IMR-90 (cell line): ENCODE measurements around the gene GPRC5B. TPM values are rescaled to one million over a fixed set of nuclear protein-coding genes. Genes with fewer than 3 reads are reported as not detected.
A peak's percentile ranks its signal among the peaks of the same experiment; 100 is the strongest.

Source experiments
- ATAC-seq: fragments of 200-7000 bp; cut with Tn5 transposase; 2 replicates; pipeline ENCODE4 v1.9.1; 2020; ENCODE audit warnings: low read depth, mild to moderate bottlenecking, moderate library complexity
- BruUV-seq: library from RNA; stranded (reverse); fragments of 400-500 nt; replicated peaks from 2 replicates; lab custom pipeline; 2021; lab: Mats Ljungman, UMichigan
- CTCF ChIA-PET: fragments of 300-600 bp; formaldehyde crosslinking; extraction: SDS; loops from one replicate; lab custom pipeline; 2021; ENCODE audit warnings: antibody characterized with exemption; lab: Yijun Ruan, JAX
- POLR2A ChIA-PET: fragments of 300-600 bp; sonication (Branson Sonifier 250); formaldehyde crosslinking; loops from one replicate; lab custom pipeline; 2022; ENCODE audit warnings: antibody characterized with exemption; ENCODE audit not compliant: unreplicated experiment; lab: Charles Lee
- DNase-seq: peaks from one replicate; pipeline ENCODE4 v3.0.0; 2013
- H2AFZ ChIP-seq: replicated peaks from 2 replicates; pipeline ENCODE3; 2013; ENCODE audit warnings: low read length, mild to moderate bottlenecking; ENCODE audit not compliant: poor library complexity
- H2AK5ac ChIP-seq: 2 replicates; pipeline ENCODE4 v1.6.1; 2013; ENCODE audit warnings: low read depth, low read length, inconsistent platforms
- H2AK9ac ChIP-seq: replicated peaks from 2 replicates; pipeline ENCODE3; 2013; ENCODE audit warnings: mild to moderate bottlenecking, low read depth, low read length, moderate library complexity; ENCODE audit not compliant: poor library complexity
- H2BK120ac ChIP-seq: 2 replicates; pipeline ENCODE4 v1.6.1; 2013; ENCODE audit warnings: low read depth, low read length, inconsistent platforms
- H2BK15ac ChIP-seq: 3 replicates; pipeline ENCODE4 v1.6.1; 2013; ENCODE audit warnings: low read depth, low read length, inconsistent platforms
- H2BK20ac ChIP-seq: 2 replicates; pipeline ENCODE4 v1.6.1; 2013; ENCODE audit warnings: low read depth, mild to moderate bottlenecking, inconsistent platforms, low read length, moderate library complexity
- H2BK5ac ChIP-seq: 2 replicates; pipeline ENCODE4 v1.6.1; 2013; ENCODE audit warnings: mild to moderate bottlenecking, low read depth, low read length, inconsistent platforms; ENCODE audit not compliant: poor library complexity, severe bottlenecking
- H3K14ac ChIP-seq: replicated peaks from 2 replicates; pipeline ENCODE4 v1.6.1; 2013; ENCODE audit warnings: low read depth, low read length, inconsistent platforms
- H3K18ac ChIP-seq: 2 replicates; pipeline ENCODE4 v1.6.1; 2013; ENCODE audit warnings: low read depth, low read length, control low read depth
- H3K23ac ChIP-seq: 2 replicates; pipeline ENCODE4 v1.6.1; 2013; ENCODE audit warnings: low read depth, low read length, inconsistent platforms
- H3K27ac ChIP-seq: 2 replicates; pipeline ENCODE4 v1.5.1; 2013; ENCODE audit warnings: mild to moderate bottlenecking, control low read depth, low read length; ENCODE audit not compliant: insufficient read depth
- H3K27me3 ChIP-seq: 2 replicates; pipeline ENCODE4 v1.6.1; 2013; ENCODE audit warnings: low read length; ENCODE audit not compliant: control insufficient read depth, insufficient read depth
- H3K36me3 ChIP-seq: 2 replicates; pipeline ENCODE4 v1.6.1; 2013; ENCODE audit warnings: low read length, mixed read lengths; ENCODE audit not compliant: control insufficient read depth, insufficient read depth
- H3K4ac ChIP-seq: 2 replicates; pipeline ENCODE4 v1.6.1; 2013; ENCODE audit warnings: low read depth, low read length, inconsistent platforms
- H3K4me1 ChIP-seq: 2 replicates; pipeline ENCODE4 v1.6.1; 2013; ENCODE audit warnings: low read length, mixed read lengths; ENCODE audit not compliant: control insufficient read depth, insufficient read depth
- H3K4me2 ChIP-seq: 2 replicates; pipeline ENCODE4 v1.6.1; 2013; ENCODE audit warnings: low read depth, mild to moderate bottlenecking, control low read depth, low read length, moderate library complexity
- H3K4me3 ChIP-seq: 2 replicates; pipeline ENCODE4 v1.5.1; 2013; ENCODE audit warnings: low read depth, mild to moderate bottlenecking, control low read depth, low read length, moderate library complexity; ENCODE audit not compliant: insufficient read depth
- H3K56ac ChIP-seq: 2 replicates; pipeline ENCODE4 v1.6.1; 2013; ENCODE audit warnings: low read length, inconsistent platforms; ENCODE audit not compliant: insufficient read depth; ENCODE audit errors: extremely low read depth
- H3K79me1 ChIP-seq, 2 experiments: 2 replicates each; pipeline ENCODE4 v1.6.1; 2013; ENCODE audit warnings: low read length in 2 of 2, inconsistent platforms in 1 of 2, low read depth in 1 of 2
- H3K9ac ChIP-seq: 2 replicates; pipeline ENCODE4 v1.6.1; 2013; ENCODE audit warnings: low read depth, low read length, control low read depth
- H3K9me1 ChIP-seq: 2 replicates; pipeline ENCODE4 v1.6.1; 2013; ENCODE audit warnings: low read length, inconsistent platforms; ENCODE audit not compliant: insufficient read depth
- H3K9me3 ChIP-seq: 2 replicates; pipeline ENCODE4 v1.6.1; 2013; ENCODE audit warnings: low read length; ENCODE audit not compliant: control insufficient read depth, insufficient read depth
- H4K20me1 ChIP-seq: 2 replicates; pipeline ENCODE4 v1.6.1; 2013; ENCODE audit warnings: low read length, inconsistent platforms; ENCODE audit not compliant: insufficient read depth
- H4K5ac ChIP-seq: 2 replicates; pipeline ENCODE4 v1.6.1; 2013; ENCODE audit warnings: mild to moderate bottlenecking, low read depth, low read length, control low read depth
- H4K8ac ChIP-seq, 2 experiments: 2 replicates each; pipeline ENCODE4 v1.6.1; 2013; ENCODE audit warnings: low read depth in 2 of 2, low read length in 2 of 2, control low read depth in 1 of 2, inconsistent platforms in 1 of 2
- H4K91ac ChIP-seq: 2 replicates; pipeline ENCODE4 v1.6.1; 2013; ENCODE audit warnings: low read depth, low read length, inconsistent platforms; ENCODE audit not compliant: insufficient read depth
- CEBPB ChIP-seq: IDR thresholded peaks from 2 replicates; pipeline ENCODE4 v1.6.1; 2012; ENCODE audit warnings: low read depth, low read length, improper control_type of control experiment
- POLR2A ChIP-seq: IDR thresholded peaks from 2 replicates; pipeline ENCODE4 v1.6.1; 2012; ENCODE audit warnings: mild to moderate bottlenecking, low read depth, low read length
- RCOR1 ChIP-seq: IDR thresholded peaks from 2 replicates; pipeline ENCODE4 v1.6.1; 2012; ENCODE audit warnings: mild to moderate bottlenecking, low read length, improper control_type of control experiment; ENCODE audit not compliant: insufficient replicate concordance
- WGBS, 2 experiments: methylation state at CpG; one replicate each; pipeline versions ENCODE4 v1.1.5 to v1.1.7; 2013; ENCODE audit warnings: missing lambda C conversion rate in 2 of 2; ENCODE audit not compliant: insufficient read length in 1 of 2; ENCODE audit errors: extremely low coverage in 2 of 2; 5-methylcytosine and 5-hydroxymethylcytosine counted together
- dilution Hi-C: fragments of 300-500 bp; cut with HindIII; formaldehyde crosslinking; loops from one replicate; pipeline ENCODE4 v1.14.3; 2018; ENCODE audit warnings: low sequenced_read_pairs; ENCODE audit not compliant: unreplicated experiment
- in situ Hi-C: fragments of 300-500 bp; cut with MboI; formaldehyde crosslinking; loops from 3 replicates; pipeline ENCODE4 v1.14.3; 2019; ENCODE audit warnings: low sequenced_read_pairs, inconsistent platforms, mixed read lengths
- intact Hi-C: fragments of 100-400 bp; cut with micrococcal nuclease; formaldehyde crosslinking; loops from 2 replicates; pipeline ENCODE4 v1.10.0; 2022
- polyA plus RNA-seq, 3 experiments: library from polyadenylated mRNA; depleted of rRNA; stranded (reverse); fragments of >200 nt; gene quantifications; 2 replicates each; pipeline ENCODE4 v1.2.3, GENCODE V29; 2012; ENCODE audit warnings: low replicate concordance in 1 of 3
- total RNA-seq: library from RNA; depleted of rRNA; stranded (reverse); fragments of >200 nt; gene quantifications from 2 replicates; pipeline ENCODE4 v1.2.3, GENCODE V29; 2012
- TF ChIP-seq, protein P1 (sequence below): fragments of 150-350 bp; IDR thresholded peaks from 2 replicates; pipeline ENCODE4 v1.6.1; 2017; ENCODE audit warnings: mild to moderate bottlenecking, antibody characterized with exemption, low read length, low read depth

GPRC5B gene
- total and polyA plus RNA-seq, 2 of the 4 experiments (the other 2 are of a cell fraction), result 2.5 to 8.5 TPM

DNA sequence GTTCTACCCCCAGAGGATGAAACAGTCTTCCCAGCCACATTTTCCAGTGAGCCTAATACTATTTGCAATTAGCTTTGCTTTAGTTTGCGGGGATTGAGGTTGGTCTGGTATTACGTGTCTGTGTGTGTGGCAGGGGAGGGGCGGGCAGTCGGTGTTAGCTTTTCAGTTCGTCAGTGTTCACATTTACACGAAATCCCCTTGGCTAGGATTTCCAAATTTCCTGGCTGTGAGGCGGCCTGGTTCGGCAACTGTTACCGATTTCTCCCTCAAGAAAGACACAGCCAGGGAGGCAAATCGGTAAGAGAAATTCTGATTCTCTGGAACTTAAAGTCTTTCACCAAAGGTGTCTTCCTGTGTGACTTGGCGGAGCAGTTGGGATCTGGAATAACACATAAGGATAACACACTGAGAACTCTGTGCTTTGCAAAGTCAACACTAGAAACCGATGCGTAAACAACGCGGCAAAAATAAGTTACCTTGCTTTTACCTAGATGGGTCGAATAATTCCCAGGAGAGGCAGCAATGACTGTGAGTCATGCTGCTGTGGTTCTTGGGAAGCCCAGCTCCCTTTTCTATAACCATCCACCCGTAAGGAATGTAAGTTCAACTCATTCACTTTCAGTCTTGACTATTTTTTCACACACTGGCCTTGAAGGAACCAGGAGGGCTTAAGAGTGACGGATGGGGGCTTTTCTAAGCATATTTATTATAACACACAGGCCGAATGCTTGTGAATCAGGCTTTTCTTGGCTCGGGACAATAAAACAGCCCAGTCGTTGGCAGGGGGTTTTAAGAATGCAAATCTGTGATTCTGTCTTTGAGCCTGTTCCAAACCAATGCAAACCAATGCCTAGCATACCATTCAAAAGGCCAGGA, 24.2 kb downstream of the GPRC5B start:
- H4K91ac ChIP-seq, result no peak overlapping the region
- H3K27ac ChIP-seq, result no peak overlapping the region
- no peak overlapping the region for H4K8ac ChIP-seq
- peak overlapping the region; percentile 1; the same call in 1 of the 2 replicates for H2BK20ac ChIP-seq
- ChIA-PET CTCF (no interaction called here), POLR2A (no interaction called here)
- H2BK5ac ChIP-seq, result no peak overlapping the region
- no peaks in the 10 kb centered on the region for H4K20me1 ChIP-seq
- dilution Hi-C loops, result no loop called here
- intact Hi-C loops, result no loop called here
- no peak overlapping the region for H3K4ac ChIP-seq
- no peak overlapping the region; the same call in 1 of the 2 replicates for H3K23ac ChIP-seq
- no TSS peak for BruUV-seq
- peak; percentile 81 for DNase-seq
- peak overlapping the region; percentile 36; the same call in 1 of the 2 replicates for H3K4me2 ChIP-seq
- H3K79me1 ChIP-seq, result no peaks in the 10 kb centered on the region
- peak overlapping the region; percentile 15 for H2AK9ac ChIP-seq
- ATAC-seq, result peak; percentile 78
- H3K18ac ChIP-seq, result no peak overlapping the region
- no peak overlapping the region for H3K4me3 ChIP-seq
- H3K9ac ChIP-seq, result no peak overlapping the region
- H3K27me3 ChIP-seq, result no peaks in the 10 kb centered on the region
- TF ChIP-seq POLR2A (no peak), RCOR1 (no peak), CEBPB (no peak)
- TF ChIP-seq, protein P1, sequence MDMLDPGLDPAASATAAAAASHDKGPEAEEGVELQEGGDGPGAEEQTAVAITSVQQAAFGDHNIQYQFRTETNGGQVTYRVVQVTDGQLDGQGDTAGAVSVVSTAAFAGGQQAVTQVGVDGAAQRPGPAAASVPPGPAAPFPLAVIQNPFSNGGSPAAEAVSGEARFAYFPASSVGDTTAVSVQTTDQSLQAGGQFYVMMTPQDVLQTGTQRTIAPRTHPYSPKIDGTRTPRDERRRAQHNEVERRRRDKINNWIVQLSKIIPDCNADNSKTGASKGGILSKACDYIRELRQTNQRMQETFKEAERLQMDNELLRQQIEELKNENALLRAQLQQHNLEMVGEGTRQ, result no peak
- no peak overlapping the region for H2BK15ac ChIP-seq
- H2BK120ac ChIP-seq, result no peak overlapping the region; the same call in 1 of the 2 replicates
- peaks cover 3% of the 10 kb centered on the region; the same call in 1 of the 2 replicates for H3K36me3 ChIP-seq
- H3K9me1 ChIP-seq, result peaks cover 6% of the 10 kb centered on the region; the same call in 1 of the 2 replicates
- no peaks in the 10 kb centered on the region for H3K9me3 ChIP-seq
- no peak overlapping the region for H4K5ac ChIP-seq
- H3K4me1 ChIP-seq, result peaks cover 3% of the 10 kb centered on the region; the same call in 1 of the 2 replicates
- no peak overlapping the region; the same call in 1 of the 2 replicates for H3K14ac ChIP-seq
- 100% methylated on average over 1 of the region's 21 CpGs; no CpG with 5 or more reads in 1 of the 2 experiments for WGBS, 2 experiments
- H2AK5ac ChIP-seq, result no peak overlapping the region; the same call in 1 of the 2 replicates
- in situ Hi-C loops, result no loop called here
- no peak overlapping the region for H3K56ac ChIP-seq
- H2AFZ ChIP-seq, result no peak overlapping the region
